Mesenteric fat pad (tissue), 1 donor: ENCODE measurements around the gene TRIM49D2. TPM values are rescaled to one million over a fixed set of nuclear protein-coding genes. Genes with fewer than 3 reads are reported as not detected.
"Not testable (repeated sequence)": the region's sequence is repeated elsewhere in the genome, so short reads cannot be mapped to it uniquely, and the experiment has no call there.

Experiments used
- DNase-seq: peaks from one replicate; pipeline ENCODE4 v3.0.0-alpha.2; 2020; ENCODE audit warnings: low spot score
- long read RNA-seq: library from polyadenylated mRNA; unstranded; transcript quantifications from one replicate; pipeline ENCODE4 v2.0.0, GENCODE V29; 2020
- total RNA-seq: library from RNA; stranded (reverse); fragmentation: NEBNext Ultra II Directional; extraction: Animal tissue kit (Norgen Biotek cat#: 25700); gene quantifications from one replicate; pipeline ENCODE4 v1.2.1, GENCODE V29; 2021
- donor health status: DM: yes; HTN: yes; CAD: no.

The TRIM49D2 gene
- total RNA-seq = not detected
- long read RNA-seq = 0 reads

- DNase-seq = not testable (repeated sequence)
These were observed at the start of gene TRIM49D2 for GRCh38 chr11:89923764-89924163. TRIM49D2 (plus strand) TSS chr11:89924064; CDS start chr11:89926762, 2,698 bp downstream.

GRCh38 chr11:89877511-89877910, 46.4 kb upstream of the TRIM49D2 start:
- DNase-seq = not testable (repeated sequence)

- not testable (repeated sequence) for DNase-seq
These were observed 30.6 kb upstream of the TRIM49D2 start for GRCh38 chr11:89893245-89893644.

- not testable (repeated sequence) for DNase-seq
These were observed 23.1 kb upstream of the TRIM49D2 start for GRCh38 chr11:89900809-89901208.

GRCh38 chr11:89922195-89922660, 1.6 kb upstream of the TRIM49D2 start, which contains the start of gene TRIM49D1:
TRIM49D1 (minus strand) TSS chr11:89922245; CDS start chr11:89917710, 4,535 bp downstream.
- DNase-seq = no peak

GRCh38 chr11:89960833-89961232, 37.0 kb downstream of the TRIM49D2 start:
- DNase-seq = not testable (repeated sequence)

- not testable (repeated sequence) for DNase-seq
These were observed 41.9 kb downstream of the TRIM49D2 start, which contains the start of gene TRIM64 for GRCh38 chr11:89965737-89966136. TRIM64 (plus strand) TSS chr11:89966037; CDS start chr11:89968504, 2,467 bp downstream.

Other genes with a start within 250 kb of the TRIM49D2 start
- not detected for gene TRIM77, start 213.8 kb upstream of the TRIM49D2 start, total RNA-seq
- gene TRIM49, start 115.5 kb upstream of the TRIM49D2 start, total RNA-seq = not detected
- not detected for gene TRIM64B, start 45.6 kb upstream of the TRIM49D2 start, total RNA-seq
- not detected for gene TRIM49D1, start 1.8 kb upstream of the TRIM49D2 start, total RNA-seq
- gene TRIM64, start 42.0 kb downstream of the TRIM49D2 start, total RNA-seq = not detected
- not detected for gene TRIM49C, start 107.0 kb downstream of the TRIM49D2 start, total RNA-seq
- gene UBTFL1, start 161.9 kb downstream of the TRIM49D2 start, total RNA-seq = not detected
- gene NAALAD2, start 210.6 kb downstream of the TRIM49D2 start, total RNA-seq = 2.7 TPM